Kidney capillary endothelial cell (primary cell): Measurements from ENCODE around the gene APCDD1L.
"Not testable (repeated sequence)": the region's sequence is repeated elsewhere in the genome, so short reads cannot be mapped to it uniquely, and the experiment has no call there.

ENCODE experiments used
- DNase-seq: peaks from one replicate; pipeline ENCODE4 v3.0.0-alpha.2; 2018; ENCODE audit warnings: low spot score

Gene APCDD1L

GRCh38 chr20:58514321-58515232 is 622 bp downstream of the APCDD1L start:
- no peak for DNase-seq

- DNase-seq: no peak
Observed at GRCh38 chr20:58513580-58514285, 1.5 kb downstream of the APCDD1L start.

- no peak for DNase-seq
Observed at GRCh38 chr20:58512808-58513552, 2.2 kb downstream of the APCDD1L start.

GRCh38 chr20:58511861-58512260 is 3.3 kb downstream of the APCDD1L start:
- no peak for DNase-seq

GRCh38 chr20:58511364-58511763 is 3.8 kb downstream of the APCDD1L start:
- DNase-seq: no peak

- DNase-seq: no peak
Observed at GRCh38 chr20:58510921-58511320, 4.3 kb downstream of the APCDD1L start.

- no peak for DNase-seq
Observed at GRCh38 chr20:58508762-58509395, 6.3 kb downstream of the APCDD1L start.

- not testable (repeated sequence) for DNase-seq
Observed at GRCh38 chr20:58506999-58507398, 8.2 kb downstream of the APCDD1L start.

- no peak for DNase-seq
Observed at GRCh38 chr20:58504566-58504965, 10.6 kb downstream of the APCDD1L start.

- DNase-seq: no peak
Observed at GRCh38 chr20:58503668-58504067, 11.5 kb downstream of the APCDD1L start.

- DNase-seq: no peak
Observed at GRCh38 chr20:58500256-58500655, 14.9 kb downstream of the APCDD1L start.

- DNase-seq: no peak
Observed at GRCh38 chr20:58498470-58499068, 16.6 kb downstream of the APCDD1L start.

GRCh38 chr20:58497724-58498469 is 17.3 kb downstream of the APCDD1L start:
- DNase-seq: no peak

- no peak for DNase-seq
Observed at GRCh38 chr20:58497076-58497641, 18.0 kb downstream of the APCDD1L start.

GRCh38 chr20:58496429-58496769 is 18.8 kb downstream of the APCDD1L start:
- DNase-seq: no peak

GRCh38 chr20:58495623-58496428 is 19.4 kb downstream of the APCDD1L start:
- no peak for DNase-seq

- DNase-seq: no peak
Observed at GRCh38 chr20:58494923-58495622, 20.1 kb downstream of the APCDD1L start.

- DNase-seq: no peak
Observed at GRCh38 chr20:58492795-58493524, 22.2 kb downstream of the APCDD1L start.
